HCT116 (cell line): ENCODE results near the gene CCER1.

Experiments
- CTCF ChIP-seq, 3 experiments: fragments of 200-600 bp in 1 of 3; sonication (generic) in 1 of 3; IDR thresholded peaks in 2 of 3; conservative IDR thresholded peaks in 1 of 3; 2 replicates each; pipeline ENCODE4 v1.5.1; 2012 to 2017; ENCODE audit warnings: low read depth in 2 of 3, low read length in 2 of 3, antibody characterized with exemption in 1 of 3, borderline replicate concordance in 1 of 3, control low read depth in 1 of 3, mild to moderate bottlenecking in 1 of 3, mixed read lengths in 1 of 3, mixed run types in 1 of 3, moderate library complexity in 1 of 3; ENCODE audit not compliant: insufficient read depth in 1 of 3
- FOSL1 ChIP-seq: IDR thresholded peaks from 2 replicates; pipeline ENCODE4 v1.6.1; 2012; ENCODE audit warnings: low read depth
- POLR2A ChIP-seq: IDR thresholded peaks from 2 replicates; pipeline ENCODE4 v1.7.0; 2011; ENCODE audit warnings: borderline replicate concordance; ENCODE audit not compliant: insufficient read depth, insufficient read length; ENCODE audit errors: extremely low read depth
- POLR2AphosphoS5 ChIP-seq: IDR thresholded peaks from 2 replicates; pipeline ENCODE4 v1.6.1; 2011; ENCODE audit warnings: mild to moderate bottlenecking, low read depth, low read length, moderate library complexity
- YY1 ChIP-seq: IDR thresholded peaks from 2 replicates; pipeline ENCODE4 v1.6.1; 2011; ENCODE audit warnings: low read length, low read depth, moderate library complexity, mild to moderate bottlenecking; ENCODE audit not compliant: insufficient replicate concordance; ENCODE audit errors: extremely low read depth
- ZBTB33 ChIP-seq: IDR thresholded peaks from 2 replicates; pipeline ENCODE4 v1.6.1; 2011; ENCODE audit warnings: mild to moderate bottlenecking, low read length, moderate library complexity; ENCODE audit not compliant: insufficient replicate concordance; ENCODE audit errors: extremely low read depth
- ZFX ChIP-seq: fragments of 450-650 bp; IDR thresholded peaks from 2 replicates; pipeline ENCODE4 v1.6.1; 2017
- TF ChIP-seq, protein P1 (sequence below): IDR thresholded peaks from 2 replicates; pipeline ENCODE4 v1.6.1; 2012

GRCh38 chr12:90920222-90920621 is 34.8 kb downstream of the CCER1 start:
- no peak for TF ChIP-seq ZBTB33
- TF ChIP-seq POLR2A = no peak
- no peak for TF ChIP-seq CTCF (IDR thresholded peaks at IDR 0.05 in 2 of 3, conservative IDR thresholded peaks at IDR 0.05 in 1 of 3; ENCODE audit: borderline replicate concordance in 1 of 3, insufficient read depth in 1 of 3, low read depth in 2 of 3, low read length in 2 of 3)
- TF ChIP-seq ZFX = no peak
- no peak for TF ChIP-seq FOSL1
- TF ChIP-seq, protein P1, sequence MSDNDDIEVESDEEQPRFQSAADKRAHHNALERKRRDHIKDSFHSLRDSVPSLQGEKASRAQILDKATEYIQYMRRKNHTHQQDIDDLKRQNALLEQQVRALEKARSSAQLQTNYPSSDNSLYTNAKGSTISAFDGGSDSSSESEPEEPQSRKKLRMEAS = no peak
- TF ChIP-seq YY1 = no peak
- TF ChIP-seq POLR2AphosphoS5 = no peak
